HEK293 (cell line): ENCODE results near the gene ENKUR.

ENCODE experiments used
- CTCF ChIA-PET: fragments of 350-600 bp; formaldehyde crosslinking; extraction: SDS; loops from one replicate; lab custom pipeline; 2021; ENCODE audit warnings: antibody characterized with exemption; lab: Yijun Ruan, JAX
- POLR2A ChIA-PET: fragments of 300-600 bp; formaldehyde crosslinking; extraction: SDS; loops from one replicate; lab custom pipeline; 2020; ENCODE audit warnings: antibody characterized with exemption, inconsistent platforms; lab: Yijun Ruan, JAX
- H3K27ac ChIP-seq: fragments of 200-500 bp; sonication (Bioruptor generic); 2 replicates; pipeline ENCODE4 v1.5.1; 2014; ENCODE audit warnings: low read depth, low read length, control low read depth, inconsistent platforms; ENCODE audit errors: extremely low read depth
- H3K36me3 ChIP-seq, 2 experiments: fragments of 200-500 bp in 1 of 2; sonication (Bioruptor generic) in 1 of 2; 1 replicate in 1 of 2; 2 replicates in 1 of 2; pipeline ENCODE4 v1.5.1; 2014 to 2017; ENCODE audit warnings: inconsistent platforms in 2 of 2, low read length in 2 of 2; ENCODE audit not compliant: control insufficient read depth in 2 of 2, insufficient read depth in 1 of 2
- H3K4me1 ChIP-seq: fragments of 200-500 bp; sonication (Bioruptor generic); 2 replicates; pipeline ENCODE4 v1.5.1; 2014; ENCODE audit warnings: mild to moderate bottlenecking, low read length, inconsistent platforms; ENCODE audit not compliant: control insufficient read depth, insufficient read depth
- H3K4me3 ChIP-seq: 2 replicates; pipeline ENCODE4 v1.5.1; 2011; ENCODE audit warnings: low read depth, mild to moderate bottlenecking, control low read depth, low read length, moderate library complexity
- H3K9me3 ChIP-seq: fragments of 200-500 bp; sonication (Bioruptor generic); 2 replicates; pipeline ENCODE4 v1.5.1; 2014; ENCODE audit warnings: low read depth, low read length, inconsistent platforms; ENCODE audit not compliant: control insufficient read depth, insufficient read depth
- BCL11B ChIP-seq: fragments of 450-650 bp; formaldehyde crosslinking; IDR thresholded peaks from 2 replicates; pipeline ENCODE4 v1.5.1; 2016; ENCODE audit warnings: low read depth, missing biosample characterization, missing genetic modification characterization
- BCL6B ChIP-seq: fragments of 450-650 bp; formaldehyde crosslinking; IDR thresholded peaks from 2 replicates; pipeline ENCODE4 v1.5.1; 2017; ENCODE audit warnings: missing biosample characterization, missing genetic modification characterization
- ZBTB20 ChIP-seq: fragments of 450-650 bp; formaldehyde crosslinking; IDR thresholded peaks from 2 replicates; pipeline ENCODE4 v1.5.1; 2016; ENCODE audit warnings: missing biosample characterization, missing genetic modification characterization
- ZBTB26 ChIP-seq: fragments of 450-650 bp; formaldehyde crosslinking; optimal IDR thresholded peaks from 2 replicates; pipeline ENCODE3; 2016; ENCODE audit warnings: missing biosample characterization, mild to moderate bottlenecking, missing genetic modification characterization
- ZBTB6 ChIP-seq: fragments of 450-650 bp; formaldehyde crosslinking; IDR thresholded peaks from 2 replicates; pipeline ENCODE4 v1.5.1; 2017; ENCODE audit warnings: missing biosample characterization, missing genetic modification characterization
- ZIC2 ChIP-seq: fragments of 450-650 bp; formaldehyde crosslinking; IDR thresholded peaks from 2 replicates; pipeline ENCODE4 v1.5.1; 2016; ENCODE audit warnings: missing biosample characterization, missing genetic modification characterization
- ZNF202 ChIP-seq: fragments of 450-650 bp; formaldehyde crosslinking; IDR thresholded peaks from 2 replicates; pipeline ENCODE4 v1.5.1; 2016; ENCODE audit warnings: missing biosample characterization, missing genetic modification characterization, borderline replicate concordance
- ZNF335 ChIP-seq: fragments of 450-650 bp; formaldehyde crosslinking; conservative IDR thresholded peaks from 2 replicates; pipeline ENCODE4 v1.5.1; 2016; ENCODE audit warnings: missing biosample characterization, missing genetic modification characterization
- ZNF366 ChIP-seq: fragments of 450-650 bp; formaldehyde crosslinking; conservative IDR thresholded peaks from 2 replicates; pipeline ENCODE4 v1.5.1; 2016; ENCODE audit warnings: missing biosample characterization, missing genetic modification characterization
- ZNF404 ChIP-seq: fragments of 450-650 bp; formaldehyde crosslinking; IDR thresholded peaks from 2 replicates; pipeline ENCODE4 v1.5.1; 2017; ENCODE audit warnings: missing biosample characterization, missing genetic modification characterization
- ZNF433 ChIP-seq: fragments of 450-650 bp; formaldehyde crosslinking; IDR thresholded peaks from 2 replicates; pipeline ENCODE4 v1.5.1; 2016; ENCODE audit warnings: missing biosample characterization, missing genetic modification characterization, low read depth
- ZNF555 ChIP-seq: fragments of 450-650 bp; formaldehyde crosslinking; conservative IDR thresholded peaks from 2 replicates; pipeline ENCODE4 v1.5.1; 2017; ENCODE audit warnings: missing biosample characterization, mild to moderate bottlenecking, missing genetic modification characterization, inconsistent platforms
- ZNF571 ChIP-seq: fragments of 450-650 bp; formaldehyde crosslinking; IDR thresholded peaks from 2 replicates; pipeline ENCODE4 v1.5.0; 2017; ENCODE audit warnings: missing biosample characterization, missing genetic modification characterization
- ZNF600 ChIP-seq: fragments of 450-650 bp; formaldehyde crosslinking; IDR thresholded peaks from 2 replicates; pipeline ENCODE4 v1.5.1; 2016; ENCODE audit warnings: missing biosample characterization, missing genetic modification characterization
- ZNF660 ChIP-seq: fragments of 450-650 bp; IDR thresholded peaks from 2 replicates; pipeline ENCODE4 v1.5.1; 2018; ENCODE audit warnings: missing biosample characterization, mild to moderate bottlenecking, missing genetic modification characterization
- ZSCAN5A ChIP-seq: fragments of 450-650 bp; formaldehyde crosslinking; IDR thresholded peaks from 2 replicates; pipeline ENCODE4 v1.5.1; 2016; ENCODE audit warnings: missing biosample characterization, missing genetic modification characterization
- ZXDB ChIP-seq: fragments of 450-650 bp; formaldehyde crosslinking; IDR thresholded peaks from 2 replicates; pipeline ENCODE4 v1.5.1; 2016; ENCODE audit warnings: missing biosample characterization, missing genetic modification characterization

ENKUR gene

GRCh38 chr10:24952707-24953645, 63.0 kb downstream of the ENKUR start (continued):
- TF ChIP-seq ZXDB (peak; percentile 46; the same call in 1 of the 2 replicates), ZBTB20 (tag by site-specific recombination) (no peak), ZBTB26 (tag by site-specific recombination) (peak; percentile 49), ZNF660 (0 out of 2 replicates have a peak, but pooled peaks have one; percentile 24), ZIC2 (tag by site-specific recombination) (0 out of 2 replicates have a peak, but pooled peaks have one; percentile 7), ZNF600 (no peak), ZNF366 (tag by site-specific recombination) (peak; percentile 84)
- TF ChIP-seq, all 188 proteins: peak for 18

GRCh38 chr10:24952143-24952706, 63.7 kb downstream of the ENKUR start, which contains the start of gene PRTFDC1:
TSS of gene PRTFDC1 (minus strand) at chr10:24952606. CDS start at chr10:24952575, 31 bp downstream.
- Histone ChIP-seq H3K4me3 (peak within 1 kb of the TSS; percentile 39), H3K9me3 (no peaks in the 10 kb centered on the region), H3K4me1 (no peaks in the 10 kb centered on the region), H3K36me3 (no peaks in the 10 kb centered on the region), H3K27ac (peak within 1 kb of the TSS; percentile 63; the same call in 1 of the 2 replicates)
- ChIA-PET POLR2A (no interaction called here), CTCF (interaction anchor here (0.6 to 0.8 kb wide), 4 partner anchors 11 to 1020 kb away, joined by 3 to 5 read pairs (median 3); no protein-coding TSS in a partner anchor)
- TF ChIP-seq ZNF202 (tag by site-specific recombination) (0 out of 2 replicates have a peak, but pooled peaks have one; percentile 26), ZBTB26 (tag by site-specific recombination) (peak; percentile 25), ZNF433 (no peak), ZNF335 (tag by site-specific recombination) (no peak), BCL11B (no peak)

- TF ChIP-seq ZSCAN5A = no peak
- TF ChIP-seq ZNF404 (tag by site-specific recombination) = no peak
- no peak for TF ChIP-seq ZNF571
- no peak for TF ChIP-seq ZNF555 (tag by site-specific recombination)
- peak; percentile 55 for TF ChIP-seq BCL6B (tag by site-specific recombination)
- TF ChIP-seq ZBTB6 (tag by site-specific recombination) = 0 out of 2 replicates have a peak, but pooled peaks have one; percentile 19
- no peaks in the 10 kb centered on the region for H3K4me1 ChIP-seq
- no peak overlapping the region for H3K4me3 ChIP-seq
- H3K9me3 ChIP-seq = no peaks in the 10 kb centered on the region
- peak overlapping the region; percentile 38; the same call in 1 of the 2 replicates for H3K27ac ChIP-seq
- ChIA-PET POLR2A (no interaction called here), CTCF (interaction anchor here (0.6 to 0.8 kb wide), 3 partner anchors 11 to 1019 kb away, joined by 3 to 5 read pairs (median 3); no protein-coding TSS in a partner anchor)
- H3K36me3 ChIP-seq = no peaks in the 10 kb centered on the region
Observed at GRCh38 chr10:24951201-24952142, 64.5 kb downstream of the ENKUR start.
